ENCODE data around the gene AWAT2. TPM values are rescaled to one million over a fixed set of nuclear protein-coding genes. Genes with fewer than 3 reads are reported as not detected.

Gene AWAT2
- total RNA-seq, 2 donors from 2014 or later: not detected

DNA sequence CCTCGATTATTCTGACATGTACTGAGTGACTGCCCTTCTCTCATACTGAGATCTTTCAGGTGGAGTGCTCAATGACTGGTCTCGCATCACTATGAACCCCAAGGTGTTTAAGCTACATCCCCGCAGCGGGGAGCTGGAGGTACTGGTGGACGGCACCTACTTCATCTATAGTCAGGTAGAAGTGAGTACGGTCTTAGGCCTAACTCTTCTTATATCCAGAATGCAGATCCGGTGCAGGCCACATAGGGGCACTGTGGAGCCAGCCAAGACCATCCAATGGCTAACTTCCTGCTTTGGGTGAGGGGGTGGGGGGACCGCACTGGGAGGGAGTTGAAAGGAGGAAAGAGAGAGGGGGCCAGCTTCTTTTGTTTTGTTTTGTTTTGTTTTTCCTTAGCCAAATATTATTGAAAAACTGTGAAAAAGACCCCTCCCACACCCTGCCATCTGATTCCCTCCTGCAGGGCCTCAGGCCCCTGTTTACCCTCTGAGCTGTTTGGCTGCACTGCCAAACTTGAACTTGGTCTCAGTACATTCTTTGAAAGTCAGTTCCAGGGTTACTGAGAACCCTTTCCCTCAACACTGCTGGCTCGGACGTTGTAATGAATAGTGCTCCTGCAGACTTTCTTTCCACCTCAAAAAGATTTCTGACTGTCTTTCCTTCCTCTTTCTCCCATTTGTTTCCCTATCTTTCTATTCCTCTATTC lies 16.2 kb downstream of the AWAT2 start:
- ATAC-seq (replicated peaks in 1 of 2): peak; percentile 47 to 56
- no peaks in the 10 kb centered on the region for H3K36me3 Mint-ChIP-seq (ENCODE audit: insufficient read depth in 2 of 2)
- peaks cover 22% of the 10 kb centered on the region for H3K27me3 Mint-ChIP-seq (ENCODE audit: low read depth)
- no peak overlapping the region for H3K4me3 Mint-ChIP-seq
- H3K9me3 Mint-ChIP-seq: no peaks in the 10 kb centered on the region
- no peak overlapping the region for H3K27ac Mint-ChIP-seq
- peak; percentile 35 to 46 for DNase-seq
- no peaks in the 10 kb centered on the region for H3K4me1 Mint-ChIP-seq (ENCODE audit: low read depth)

DNA sequence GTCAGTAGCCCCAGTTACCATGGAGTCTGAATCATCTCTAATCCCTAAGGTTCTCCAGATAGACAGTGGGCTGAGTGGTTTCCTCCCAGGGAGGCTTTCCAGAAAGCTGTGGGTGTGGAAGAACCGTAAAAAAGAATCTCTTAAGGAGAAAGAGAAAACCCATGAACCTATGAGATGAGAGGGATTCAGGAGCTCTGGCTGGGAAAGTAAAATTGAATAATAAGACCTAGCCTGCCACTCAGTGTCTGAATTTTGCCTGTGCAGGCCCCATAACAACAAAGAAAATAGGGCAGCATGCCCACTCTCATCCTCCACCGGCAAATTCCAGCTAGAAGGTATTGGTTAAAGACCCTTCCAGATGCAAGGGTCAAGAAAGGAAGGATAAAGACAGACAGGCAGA lies 16.9 kb downstream of the AWAT2 start:
- Mint-ChIP-seq H3K9me3 (no peaks in the 10 kb centered on the region), H3K36me3 (ENCODE audit: insufficient read depth in 2 of 2) (no peaks in the 10 kb centered on the region), H3K27ac (no peak overlapping the region), H3K4me1 (ENCODE audit: low read depth) (no peaks in the 10 kb centered on the region), H3K4me3 (no peak overlapping the region), H3K27me3 (ENCODE audit: low read depth) (peaks cover 22% of the 10 kb centered on the region)
- DNase-seq (no peak), ATAC-seq (replicated peaks in 1 of 2) (no peak)

DNA sequence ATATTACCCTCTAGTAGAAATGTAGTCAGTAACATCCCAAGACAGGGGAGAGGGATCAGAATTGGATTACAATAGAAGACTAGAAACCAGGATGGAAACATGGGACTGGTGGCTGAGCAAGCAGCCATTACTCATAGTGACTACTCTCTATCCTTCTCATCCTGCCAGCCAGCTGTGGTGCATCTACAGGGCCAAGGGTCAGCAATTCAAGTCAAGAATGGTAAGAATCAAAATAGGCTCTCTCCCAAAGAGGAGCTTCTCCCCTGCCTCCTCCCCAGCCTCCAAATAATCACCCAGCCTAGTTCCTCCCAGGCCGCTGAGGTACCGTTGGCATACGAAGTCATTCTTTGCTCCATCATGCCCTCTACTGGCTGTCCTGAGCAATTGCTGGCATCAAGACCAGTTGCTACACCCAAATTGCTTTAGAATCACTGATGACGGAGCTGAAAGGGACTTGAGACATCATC lies 19.4 kb downstream of the AWAT2 start:
- H3K36me3 Mint-ChIP-seq (ENCODE audit: insufficient read depth in 2 of 2): no peaks in the 10 kb centered on the region
- peak; percentile 55 to 56 for ATAC-seq (replicated peaks in 1 of 2)
- H3K9me3 Mint-ChIP-seq: no peaks in the 10 kb centered on the region
- H3K4me3 Mint-ChIP-seq: no peak overlapping the region
- peaks cover 10% of the 10 kb centered on the region for H3K4me1 Mint-ChIP-seq (ENCODE audit: low read depth)
- DNase-seq: peak; percentile 46 to 51
- peaks cover 43% of the 10 kb centered on the region for H3K27me3 Mint-ChIP-seq (ENCODE audit: low read depth)
- no peak overlapping the region for H3K27ac Mint-ChIP-seq

DNA sequence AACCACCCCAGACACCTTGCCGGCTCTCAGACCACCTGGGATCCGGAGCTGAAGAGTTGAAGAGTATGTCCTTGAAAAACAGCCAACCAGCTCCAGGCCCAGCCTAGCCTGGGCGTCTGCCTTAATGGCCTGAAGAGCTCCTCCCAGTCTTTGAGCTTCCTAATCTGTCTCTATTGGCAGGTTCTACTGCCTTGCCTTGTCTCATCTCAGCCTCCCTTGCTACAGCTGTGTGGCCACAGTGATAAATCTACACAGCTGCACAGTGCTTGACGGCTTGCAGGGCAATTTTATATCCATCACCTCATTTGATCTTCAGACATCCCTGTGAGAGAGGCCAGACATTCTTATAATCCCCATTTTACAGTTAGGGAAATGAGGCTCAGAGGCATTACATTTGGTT lies 19.9 kb downstream of the AWAT2 start:
- no peak for ATAC-seq (replicated peaks in 1 of 2)
- Mint-ChIP-seq H3K27me3 (ENCODE audit: low read depth) (peaks cover 46% of the 10 kb centered on the region), H3K4me3 (no peak overlapping the region), H3K9me3 (no peaks in the 10 kb centered on the region), H3K36me3 (ENCODE audit: insufficient read depth in 2 of 2) (no peaks in the 10 kb centered on the region), H3K4me1 (ENCODE audit: low read depth) (peaks cover 12% of the 10 kb centered on the region), H3K27ac (no peak overlapping the region)
- DNase-seq: no peak

DNA sequence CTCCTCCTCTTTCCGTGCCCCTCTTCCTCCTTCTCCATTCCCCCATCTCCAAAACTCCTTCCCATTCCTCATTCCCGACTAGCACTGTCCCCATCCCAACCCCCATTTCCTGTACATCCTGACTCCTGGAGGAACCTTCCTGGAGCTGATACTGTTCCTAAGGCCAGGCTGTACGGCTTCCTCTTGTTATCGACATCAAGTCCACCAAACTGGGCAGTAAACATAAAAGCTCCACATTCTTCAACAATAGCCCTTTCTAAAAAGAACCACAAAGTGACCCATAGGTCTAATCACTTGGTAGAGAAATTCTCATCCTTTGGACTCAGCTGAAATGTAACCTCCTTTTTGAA lies 22.9 kb downstream of the AWAT2 start:
- no peaks in the 10 kb centered on the region for H3K9me3 Mint-ChIP-seq
- peaks cover 12% of the 10 kb centered on the region for H3K4me1 Mint-ChIP-seq (ENCODE audit: low read depth)
- no peaks in the 10 kb centered on the region for H3K36me3 Mint-ChIP-seq (ENCODE audit: insufficient read depth in 2 of 2)
- no peak for ATAC-seq (replicated peaks in 1 of 2)
- peaks cover 59% of the 10 kb centered on the region for H3K27me3 Mint-ChIP-seq (ENCODE audit: low read depth)
- DNase-seq: no peak
- H3K4me3 Mint-ChIP-seq: no peak overlapping the region
- no peak overlapping the region for H3K27ac Mint-ChIP-seq

DNA sequence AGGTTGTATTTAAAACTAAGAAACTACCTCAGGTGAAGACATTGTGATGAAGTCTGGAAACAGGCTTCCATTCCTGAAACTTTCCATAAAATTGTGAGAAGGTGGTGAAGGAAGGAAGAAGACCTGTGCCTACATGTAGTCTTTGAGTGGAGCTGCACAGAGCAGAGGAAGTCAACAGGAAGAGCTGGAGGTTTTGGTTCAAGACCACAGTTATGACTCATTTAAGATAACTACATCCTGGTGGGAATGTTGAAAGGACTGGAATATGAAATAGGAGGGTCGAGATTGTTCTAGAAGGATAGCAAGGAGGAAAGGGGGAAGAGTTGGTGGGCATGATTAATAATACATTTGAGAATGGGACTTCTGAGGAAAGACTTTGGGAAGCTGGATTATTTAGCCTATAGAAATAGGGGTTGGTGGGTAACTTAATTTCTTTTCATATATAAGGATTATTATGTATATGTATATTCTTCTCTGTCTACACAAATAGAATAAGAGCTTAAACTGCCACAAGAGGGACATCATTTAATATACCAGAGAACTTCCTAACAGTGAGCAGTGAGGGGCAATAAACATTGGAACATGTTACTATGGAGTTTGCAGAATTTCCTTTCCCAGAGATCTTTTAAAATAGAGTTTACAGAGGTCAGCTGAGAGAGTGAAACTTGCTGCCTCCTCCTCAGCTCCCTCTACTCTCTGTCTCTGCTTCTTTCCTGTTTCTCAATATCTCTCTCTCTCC lies 23.5 kb downstream of the AWAT2 start:
- H3K9me3 Mint-ChIP-seq: no peaks in the 10 kb centered on the region
- peaks cover 53% of the 10 kb centered on the region for H3K27me3 Mint-ChIP-seq (ENCODE audit: low read depth)
- H3K27ac Mint-ChIP-seq: no peak overlapping the region
- DNase-seq (no peak), ATAC-seq (replicated peaks in 1 of 2) (no peak)
- no peak overlapping the region for H3K4me3 Mint-ChIP-seq
- peaks cover 12% of the 10 kb centered on the region for H3K4me1 Mint-ChIP-seq (ENCODE audit: low read depth)
- no peaks in the 10 kb centered on the region for H3K36me3 Mint-ChIP-seq (ENCODE audit: insufficient read depth in 2 of 2)

DNA sequence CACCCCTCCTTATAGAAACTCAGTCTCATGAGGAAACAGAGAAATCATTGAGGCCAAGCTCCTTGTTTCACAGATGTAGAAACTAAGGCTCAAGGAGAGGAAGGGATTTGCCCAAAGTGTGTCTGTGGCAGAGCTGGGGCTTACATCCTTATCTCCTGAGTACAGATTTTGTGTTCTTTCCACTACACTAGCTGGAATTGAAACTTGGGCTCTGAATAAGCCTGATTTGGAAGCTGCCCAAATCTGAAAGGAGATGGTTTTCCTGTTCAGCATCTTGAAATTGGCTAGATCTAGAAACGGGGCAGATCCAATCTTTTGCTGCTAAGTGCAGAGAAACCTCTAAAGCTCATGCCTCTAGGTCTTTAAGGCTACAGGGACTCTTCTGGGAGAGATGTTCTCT lies 24.3 kb downstream of the AWAT2 start:
- ATAC-seq (replicated peaks in 1 of 2) (no peak), DNase-seq (no peak)
- H3K36me3 Mint-ChIP-seq (ENCODE audit: insufficient read depth in 2 of 2): no peaks in the 10 kb centered on the region
- peaks cover 12% of the 10 kb centered on the region for H3K4me1 Mint-ChIP-seq (ENCODE audit: low read depth)
- no peak overlapping the region for H3K27ac Mint-ChIP-seq
- no peaks in the 10 kb centered on the region for H3K9me3 Mint-ChIP-seq
- H3K4me3 Mint-ChIP-seq: peak overlapping the region in 1 of 2 donors; percentile 25
- peaks cover 46% of the 10 kb centered on the region for H3K27me3 Mint-ChIP-seq (ENCODE audit: low read depth)

DNA sequence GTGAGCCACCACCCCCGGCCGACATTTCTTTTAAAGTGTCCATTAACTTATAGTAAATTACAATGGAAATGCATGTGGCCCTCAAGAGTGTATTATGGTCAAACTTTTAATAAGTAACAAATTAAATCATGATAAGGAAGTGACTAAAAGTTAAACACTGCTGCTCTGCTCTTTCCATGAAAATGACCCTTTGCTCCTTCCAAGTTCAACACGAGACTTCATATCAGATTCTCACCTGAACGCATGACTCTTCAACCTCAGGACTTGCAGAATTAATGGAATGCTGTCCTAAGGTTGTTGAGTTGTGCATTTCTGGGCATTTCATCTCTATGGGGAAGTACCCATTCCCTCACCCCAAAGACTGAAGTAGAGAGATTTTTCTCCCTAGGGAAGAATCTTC lies 27.1 kb downstream of the AWAT2 start:
- Mint-ChIP-seq H3K27me3 (ENCODE audit: low read depth) (peaks cover 39% of the 10 kb centered on the region), H3K4me1 (ENCODE audit: low read depth) (peaks cover 12% of the 10 kb centered on the region), H3K4me3 (no peak overlapping the region), H3K27ac (no peak overlapping the region), H3K36me3 (ENCODE audit: insufficient read depth in 2 of 2) (peaks cover 0 to 3% of the 10 kb centered on the region in 2 donors), H3K9me3 (peaks cover 0 to 2% of the 10 kb centered on the region in 2 donors)
- ATAC-seq (replicated peaks in 1 of 2) (no peak), DNase-seq (no peak)

DNA sequence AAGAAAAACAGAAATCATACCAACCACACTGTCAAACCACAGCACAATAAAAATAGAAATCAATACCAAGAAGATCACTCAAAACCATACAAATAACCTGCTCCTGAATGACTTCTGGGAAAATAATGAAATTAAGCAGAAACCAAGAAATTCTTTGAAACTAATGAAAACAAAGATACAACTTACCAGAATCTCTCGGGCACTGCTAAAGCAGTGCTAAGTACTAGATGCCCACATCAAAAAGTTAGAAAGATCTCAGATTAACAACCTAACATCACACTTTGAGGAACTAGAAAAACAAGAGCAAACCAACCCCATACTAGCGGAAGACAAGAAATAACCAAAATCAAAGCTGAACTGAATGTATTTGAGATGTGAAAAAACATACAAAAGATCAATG lies 33.2 kb downstream of the AWAT2 start:
- H3K4me1 Mint-ChIP-seq (ENCODE audit: low read depth): peaks cover 9% of the 10 kb centered on the region
- H3K27me3 Mint-ChIP-seq (ENCODE audit: low read depth): no peaks in the 10 kb centered on the region
- no peak for DNase-seq
- ATAC-seq (replicated peaks in 1 of 2): no peak
- peak overlapping the region; percentile 75 for H3K27ac Mint-ChIP-seq
- H3K9me3 Mint-ChIP-seq: peaks cover 2% of the 10 kb centered on the region in 2 donors
- peaks cover 0 to 4% of the 10 kb centered on the region in 2 donors for H3K36me3 Mint-ChIP-seq (ENCODE audit: insufficient read depth in 2 of 2)
- H3K4me3 Mint-ChIP-seq: peak overlapping the region in 1 of 2 donors; percentile 70

DNA sequence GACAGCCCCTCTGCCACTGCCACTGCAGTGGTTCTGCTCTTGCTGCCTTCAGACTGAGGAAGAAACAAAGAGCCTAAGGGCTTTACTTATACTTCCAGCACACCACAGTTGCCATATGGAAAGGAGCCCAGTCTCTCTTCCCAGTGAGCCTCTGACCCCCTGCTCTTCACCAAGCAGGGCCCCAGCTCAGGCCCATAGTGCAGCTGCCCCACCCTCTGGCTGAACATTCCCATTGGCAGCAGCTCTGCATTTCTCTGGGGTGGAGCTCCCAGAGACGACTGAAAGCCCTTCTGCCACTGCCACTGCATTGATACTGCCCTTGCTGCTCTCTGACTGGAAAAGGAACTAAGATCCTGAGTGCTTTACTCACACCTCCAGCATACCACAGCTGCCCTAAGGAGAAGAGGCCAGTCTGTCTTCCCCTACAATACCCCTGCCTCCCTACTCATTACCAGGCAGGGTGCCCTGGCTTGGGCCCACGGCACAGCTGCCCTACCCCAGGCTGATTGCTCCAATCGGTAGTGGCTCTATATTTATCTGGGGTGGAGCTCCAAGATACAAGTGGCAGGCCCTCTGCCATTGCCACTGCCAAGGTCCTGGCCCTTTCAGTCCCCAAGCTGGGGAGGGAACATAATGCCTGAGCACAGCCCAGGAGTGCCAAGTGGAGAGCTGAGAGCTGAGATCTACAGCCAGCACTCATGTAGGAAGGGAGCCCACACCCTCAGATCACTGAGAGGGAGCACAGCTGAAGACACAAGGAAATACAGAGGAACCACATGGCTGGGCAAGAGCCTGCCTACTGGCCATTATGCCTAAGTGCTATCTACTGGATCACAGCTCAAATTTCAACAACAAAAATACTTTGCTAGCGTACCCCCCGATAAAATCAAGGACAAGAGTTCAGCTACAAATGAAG lies 36.0 kb downstream of the AWAT2 start:
- Mint-ChIP-seq H3K4me1 (ENCODE audit: low read depth) (peaks cover 9% of the 10 kb centered on the region), H3K27me3 (ENCODE audit: low read depth) (peaks cover 6% of the 10 kb centered on the region), H3K9me3 (peaks cover 2% of the 10 kb centered on the region in 2 donors), H3K36me3 (ENCODE audit: insufficient read depth in 2 of 2) (peaks cover 0 to 4% of the 10 kb centered on the region in 2 donors), H3K4me3 (no peak overlapping the region), H3K27ac (no peak overlapping the region)
- no peak for ATAC-seq (replicated peaks in 1 of 2)
- no peak for DNase-seq

DNA sequence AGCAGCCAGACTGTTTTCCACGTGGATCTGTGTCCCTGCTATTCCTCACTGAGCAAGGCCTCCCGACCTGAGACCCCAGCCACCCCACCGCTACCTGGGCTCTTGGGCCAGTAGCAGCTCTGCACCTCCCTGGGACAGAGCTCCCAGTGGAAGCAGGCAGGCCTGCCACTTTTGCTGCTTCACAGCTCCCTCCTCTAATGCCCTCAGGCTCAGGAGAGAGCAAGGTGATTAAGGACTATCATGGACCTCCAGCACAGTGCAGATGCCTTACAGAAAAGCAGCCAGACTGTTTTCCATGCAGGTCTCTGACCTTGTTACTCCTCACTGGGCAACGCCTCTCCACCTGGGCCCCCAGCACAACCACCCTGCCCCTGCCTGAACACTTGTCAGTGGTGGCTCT lies 37.0 kb downstream of the AWAT2 start:
- peaks cover 9% of the 10 kb centered on the region for H3K4me1 Mint-ChIP-seq (ENCODE audit: low read depth)
- DNase-seq (no peak), ATAC-seq (replicated peaks in 1 of 2) (no peak)
- H3K9me3 Mint-ChIP-seq: peaks cover 0 to 2% of the 10 kb centered on the region in 2 donors
- peaks cover 6% of the 10 kb centered on the region for H3K27me3 Mint-ChIP-seq (ENCODE audit: low read depth)
- no peak overlapping the region for H3K27ac Mint-ChIP-seq
- H3K36me3 Mint-ChIP-seq (ENCODE audit: insufficient read depth in 2 of 2): peaks cover 0 to 2% of the 10 kb centered on the region in 2 donors
- H3K4me3 Mint-ChIP-seq: no peak overlapping the region

DNA sequence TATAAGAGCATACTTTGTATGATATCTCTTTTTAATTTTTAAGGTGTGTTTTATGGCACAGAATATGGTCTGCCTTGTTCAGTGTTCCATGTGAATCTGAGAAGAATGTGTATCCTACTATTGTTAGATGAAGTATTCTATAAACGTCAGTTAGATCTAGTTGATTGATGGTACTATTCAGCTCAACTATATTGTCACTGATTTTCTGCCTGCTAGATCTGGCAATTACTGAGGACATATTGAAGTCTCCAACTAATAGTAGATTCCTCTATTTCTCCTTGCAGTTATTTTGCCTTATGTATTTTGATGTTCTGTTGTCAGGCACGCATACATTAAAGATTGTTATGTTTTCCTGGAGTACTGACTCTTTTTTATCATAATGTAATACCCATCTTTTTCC lies 39.8 kb downstream of the AWAT2 start:
- ATAC-seq (replicated peaks in 1 of 2) (no peak), DNase-seq (no peak)
- peaks cover 17% of the 10 kb centered on the region for H3K27me3 Mint-ChIP-seq (ENCODE audit: low read depth)
- H3K4me1 Mint-ChIP-seq (ENCODE audit: low read depth): no peaks in the 10 kb centered on the region
- H3K9me3 Mint-ChIP-seq: no peaks in the 10 kb centered on the region
- no peaks in the 10 kb centered on the region for H3K36me3 Mint-ChIP-seq (ENCODE audit: insufficient read depth in 2 of 2)
- no peak overlapping the region for H3K27ac Mint-ChIP-seq
- no peak overlapping the region for H3K4me3 Mint-ChIP-seq

DNA sequence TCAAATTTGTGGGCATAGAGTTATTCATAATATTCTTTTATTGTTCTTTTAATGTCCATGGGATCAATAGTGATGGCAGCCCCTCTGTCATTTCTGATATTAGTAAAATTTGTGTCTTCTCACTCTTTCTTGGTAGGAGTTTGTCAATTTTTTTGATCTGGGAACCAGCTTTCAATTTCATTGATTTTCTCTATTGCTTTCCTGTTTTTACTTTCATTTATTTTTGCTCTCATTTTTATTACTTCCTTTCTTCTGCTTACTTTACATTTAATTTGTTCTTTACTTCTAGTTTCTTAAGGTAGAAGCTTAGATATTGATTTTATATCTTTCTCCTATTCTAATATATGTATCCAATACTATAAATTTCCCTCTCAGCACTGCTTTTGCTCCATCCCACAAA lies 40.7 kb downstream of the AWAT2 start:
- H3K36me3 Mint-ChIP-seq (ENCODE audit: insufficient read depth in 2 of 2): no peaks in the 10 kb centered on the region
- no peaks in the 10 kb centered on the region for H3K9me3 Mint-ChIP-seq
- H3K4me3 Mint-ChIP-seq: no peak overlapping the region
- no peaks in the 10 kb centered on the region for H3K4me1 Mint-ChIP-seq (ENCODE audit: low read depth)
- H3K27ac Mint-ChIP-seq: no peak overlapping the region
- no peak for DNase-seq
- peaks cover 23% of the 10 kb centered on the region for H3K27me3 Mint-ChIP-seq (ENCODE audit: low read depth)
- no peak for ATAC-seq (replicated peaks in 1 of 2)
